Natural killer cell (primary cell): ENCODE measurements around the gene LRPAP1. TPM values are rescaled to one million over a fixed set of nuclear protein-coding genes. Genes with fewer than 3 reads are reported as not detected.
"Not testable (repeated sequence)": the region's sequence is repeated elsewhere in the genome, so short reads cannot be mapped to it uniquely, and the experiment has no call there.

ENCODE experiments used
- ATAC-seq, 3 donors: fragments of 150-1000 bp in 2 of 3; fragments of 200-7000 bp in 1 of 3; cut with Tn5 transposase; 1 replicate in 1 of 3; 2 replicates in 2 of 3; pipeline ENCODE4 v1.10.0; 2021; ENCODE audit warnings: mild to moderate bottlenecking in 2 of 3, moderate library complexity in 2 of 3
- DNase-seq, 2 donors: peaks; one replicate each; pipeline versions ENCODE4 v3.0.0 to v3.0.0-alpha.2; 2013 to 2021; ENCODE audit warnings: mixed read lengths in 1 of 2
- H3K27ac ChIP-seq: one replicate; pipeline ENCODE4 v1.5.1; 2013; ENCODE audit warnings: mild to moderate bottlenecking, low read length
- H3K27me3 ChIP-seq: one replicate; pipeline ENCODE4 v1.6.1; 2013; ENCODE audit warnings: low read length; ENCODE audit not compliant: control insufficient read depth, insufficient read depth
- H3K36me3 ChIP-seq: one replicate; pipeline ENCODE4 v1.6.1; 2013; ENCODE audit warnings: low read length; ENCODE audit not compliant: control insufficient read depth, insufficient read depth
- H3K4me1 ChIP-seq: one replicate; pipeline ENCODE4 v1.6.1; 2013; ENCODE audit warnings: low read length; ENCODE audit not compliant: control insufficient read depth, insufficient read depth
- H3K4me3 ChIP-seq: one replicate; pipeline ENCODE4 v1.5.1; 2013; ENCODE audit warnings: low read length
- H3K9me3 ChIP-seq: one replicate; pipeline ENCODE4 v1.6.1; 2013; ENCODE audit warnings: low read length; ENCODE audit not compliant: control insufficient read depth, insufficient read depth
- H3K27ac Mint-ChIP-seq, 2 donors: one replicate each; pipeline ENCODE4 v1.8.0; 2022; ENCODE audit warnings: mild to moderate bottlenecking in 2 of 2, mixed read lengths in 2 of 2, moderate library complexity in 1 of 2
- H3K27me3 Mint-ChIP-seq, 2 donors: one replicate each; pipeline ENCODE4 v1.8.0; 2022; ENCODE audit warnings: low read depth in 2 of 2, mixed read lengths in 2 of 2
- H3K36me3 Mint-ChIP-seq: one replicate; pipeline ENCODE4 v1.8.0; 2022; ENCODE audit warnings: mixed read lengths
- H3K4me1 Mint-ChIP-seq, 2 donors: one replicate each; pipeline ENCODE4 v1.8.0; 2022; ENCODE audit warnings: mixed read lengths in 2 of 2
- H3K4me3 Mint-ChIP-seq: one replicate; pipeline ENCODE4 v1.8.0; 2022; ENCODE audit warnings: mild to moderate bottlenecking, moderate library complexity, mixed read lengths
- H3K9me3 Mint-ChIP-seq, 2 donors: one replicate each; pipeline ENCODE4 v1.8.0; 2022; ENCODE audit warnings: mixed read lengths in 2 of 2
- WGBS: methylation state at CpG from one replicate; pipeline ENCODE4 v1.1.7; 2013; ENCODE audit warnings: missing lambda C conversion rate; ENCODE audit not compliant: insufficient coverage; 5-methylcytosine and 5-hydroxymethylcytosine counted together
- intact Hi-C: fragments of 100-400 bp; cut with micrococcal nuclease; formaldehyde crosslinking; loops from one replicate; pipeline ENCODE4 v1.14.2; 2022
- total RNA-seq, 4 donors: library from RNA; stranded (reverse); fragments of 120-200 nt in 1 of 4; gene quantifications; one replicate each; pipeline versions ENCODE4 v1.2.3 to v1.2.4, GENCODE V29; 2013 to 2022

Gene LRPAP1
- total RNA-seq, 3 donors from 2014 or later (not counting 1 experiment from before 2014, with no cell fraction given) = 85.4 to 93.4 (median 87.3) TPM

DNA sequence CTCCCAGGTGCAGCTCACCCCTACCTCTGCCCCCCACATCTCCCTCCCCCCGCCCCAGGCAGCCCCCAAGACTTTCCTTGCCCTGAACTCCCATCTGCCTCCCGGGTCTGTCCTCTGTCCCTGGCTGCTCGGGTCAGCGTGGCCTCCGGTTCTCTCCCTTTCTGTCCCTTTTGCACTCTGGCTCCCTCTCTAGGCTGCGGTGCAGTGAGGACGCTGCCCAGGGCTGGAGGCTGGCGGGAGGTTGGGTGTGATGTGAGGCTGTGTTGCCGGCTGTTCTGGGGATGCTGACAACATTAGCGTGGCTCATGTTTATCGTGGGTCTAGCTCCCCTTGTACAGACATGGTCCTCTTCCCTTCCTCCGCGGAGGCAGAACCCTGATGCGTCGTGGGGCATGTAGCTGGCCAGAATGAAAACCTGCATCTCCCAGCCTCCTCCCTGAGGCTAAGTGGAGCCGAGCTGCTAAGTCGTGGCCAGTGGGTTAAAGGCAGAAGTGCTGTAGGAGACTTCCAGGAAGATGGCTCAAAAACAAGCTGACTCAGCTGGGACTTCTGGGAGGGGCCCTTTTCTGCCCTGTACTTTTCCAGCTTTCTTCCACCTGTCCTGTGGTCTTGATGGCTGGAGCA lies 24.1 kb upstream of the LRPAP1 start:
- DNase-seq, H3K4me3 Mint-ChIP-seq, H3K27ac Mint-ChIP-seq, H3K27ac ChIP-seq, H3K4me1 Mint-ChIP-seq, H3K36me3 ChIP-seq, H3K27me3 Mint-ChIP-seq, intact Hi-C loops, H3K4me3 ChIP-seq, ATAC-seq, H3K4me1 ChIP-seq, H3K36me3 Mint-ChIP-seq, H3K27me3 ChIP-seq, H3K9me3 ChIP-seq, H3K9me3 Mint-ChIP-seq: not testable (repeated sequence)
- WGBS = 81% methylated on average over 12 of the region's 17 CpGs

DNA sequence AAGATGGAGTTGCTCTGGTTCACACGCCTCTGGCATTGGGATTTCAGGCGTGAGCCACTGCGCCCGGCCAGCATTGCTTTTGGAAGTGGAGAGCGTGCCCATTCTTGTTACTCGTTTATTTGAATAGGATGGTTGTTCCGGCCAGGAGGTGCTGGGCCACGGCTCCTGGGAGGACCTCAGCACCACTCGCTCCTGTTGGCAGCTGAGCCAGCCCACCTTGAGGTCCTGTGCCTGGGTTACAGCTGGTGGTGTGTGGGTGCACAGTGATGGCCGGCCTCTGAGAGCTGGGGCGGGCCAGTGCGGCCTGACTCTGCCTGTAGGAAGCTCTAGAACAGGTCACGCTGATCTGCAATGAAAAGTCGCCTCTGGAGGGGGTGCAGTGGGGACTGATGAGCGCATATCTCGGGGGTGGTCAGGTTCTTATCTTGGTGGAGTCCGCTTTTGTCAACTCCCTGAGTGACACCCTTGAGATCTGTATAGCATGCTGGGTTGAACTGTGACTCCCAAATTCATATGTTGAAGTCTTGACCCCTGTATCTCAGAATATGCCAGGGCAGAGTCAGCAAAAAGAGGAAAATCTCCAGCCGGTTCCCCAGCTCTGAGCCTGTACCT lies 23.3 kb upstream of the LRPAP1 start:
- H3K4me1 Mint-ChIP-seq, H3K27ac Mint-ChIP-seq, intact Hi-C loops, H3K4me3 Mint-ChIP-seq, H3K27me3 Mint-ChIP-seq, H3K9me3 Mint-ChIP-seq, H3K27me3 ChIP-seq, ATAC-seq, H3K36me3 Mint-ChIP-seq, H3K9me3 ChIP-seq, DNase-seq, H3K27ac ChIP-seq, H3K36me3 ChIP-seq, H3K4me3 ChIP-seq, H3K4me1 ChIP-seq: not testable (repeated sequence)
- 84% methylated on average over 18 of the region's 18 CpGs for WGBS

DNA sequence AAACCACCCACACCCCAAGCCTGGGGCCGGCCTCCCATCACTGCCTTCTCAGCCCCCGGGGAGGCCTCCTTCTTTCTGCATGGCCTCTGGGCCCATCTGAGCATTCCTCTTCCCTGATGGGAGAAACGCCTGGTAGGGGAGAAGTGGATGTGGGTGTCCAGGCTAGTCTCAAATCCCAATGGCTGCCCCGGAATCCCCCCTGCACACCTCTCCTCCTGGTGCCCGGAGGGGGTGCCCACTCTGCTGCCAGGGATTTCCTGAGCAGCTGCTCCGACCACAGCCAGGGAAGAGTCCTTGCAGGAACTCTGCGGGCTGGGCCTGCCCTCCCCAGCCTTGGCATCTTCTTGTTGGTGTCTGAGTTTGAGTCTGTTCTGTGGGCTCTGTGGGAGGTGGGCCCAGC lies 19.1 kb upstream of the LRPAP1 start:
- no CpG with 5 or more reads among the region's 7 CpGs for WGBS
- H3K4me3 Mint-ChIP-seq, H3K9me3 ChIP-seq, H3K4me1 Mint-ChIP-seq, H3K27me3 Mint-ChIP-seq, H3K27ac Mint-ChIP-seq, H3K36me3 Mint-ChIP-seq, H3K4me3 ChIP-seq, H3K27me3 ChIP-seq, intact Hi-C loops, H3K4me1 ChIP-seq, ATAC-seq, H3K27ac ChIP-seq, DNase-seq, H3K9me3 Mint-ChIP-seq, H3K36me3 ChIP-seq: not testable (repeated sequence)

DNA sequence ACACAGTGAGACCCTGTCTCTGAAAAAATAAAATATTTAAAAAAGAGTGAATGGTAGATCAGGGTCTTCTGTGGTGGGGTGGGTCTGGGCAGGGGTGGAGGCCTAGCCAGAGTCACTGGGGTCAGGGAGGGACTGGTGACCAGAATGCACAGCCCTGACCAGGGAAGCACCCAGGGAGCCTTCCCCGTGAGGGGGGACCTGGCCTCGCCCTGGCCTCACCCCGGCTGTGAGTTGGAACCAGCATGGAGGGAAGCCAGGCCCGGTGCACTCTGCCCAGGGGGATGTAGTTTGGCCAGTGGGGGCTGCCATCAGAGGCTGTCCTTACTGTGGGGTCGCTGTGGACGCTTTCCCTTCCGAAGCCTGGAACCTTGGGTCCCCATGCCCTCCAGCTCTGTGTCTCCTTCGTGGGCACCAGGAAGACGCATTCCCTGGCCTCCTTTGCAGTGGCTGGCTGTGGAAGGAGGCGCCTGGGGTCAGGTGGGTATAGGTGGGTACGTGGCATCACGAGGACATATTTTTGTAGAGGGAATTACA lies 18.6 kb upstream of the LRPAP1 start:
- intact Hi-C loops, H3K27me3 Mint-ChIP-seq, H3K4me3 ChIP-seq, H3K9me3 Mint-ChIP-seq, H3K36me3 Mint-ChIP-seq, H3K4me3 Mint-ChIP-seq, H3K4me1 Mint-ChIP-seq, DNase-seq, H3K36me3 ChIP-seq, ATAC-seq, H3K27ac ChIP-seq, H3K27me3 ChIP-seq, H3K9me3 ChIP-seq, H3K27ac Mint-ChIP-seq, H3K4me1 ChIP-seq: not testable (repeated sequence)
- 90% methylated on average over 9 of the region's 12 CpGs for WGBS

DNA sequence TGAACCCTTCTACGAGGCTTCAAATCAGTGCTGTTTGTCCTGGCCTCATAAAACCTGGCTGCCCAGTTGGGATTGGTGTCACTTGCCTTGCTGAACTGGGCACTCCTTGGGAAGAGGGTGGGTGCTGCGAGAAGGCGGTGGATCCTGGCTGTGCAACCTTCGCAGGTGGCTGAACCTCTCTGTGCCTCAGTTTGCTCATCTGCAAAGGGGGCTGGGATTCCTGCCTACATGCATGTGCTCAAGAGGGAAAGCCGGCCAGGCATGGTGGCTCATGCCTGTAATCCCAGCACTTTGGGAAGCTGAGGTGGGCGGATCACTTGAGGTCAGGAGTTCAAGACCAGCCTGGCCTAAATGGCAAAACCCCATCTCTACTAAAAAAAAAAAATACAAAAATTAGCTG lies 17.8 kb upstream of the LRPAP1 start:
- H3K4me1 ChIP-seq, H3K27ac ChIP-seq, H3K4me3 Mint-ChIP-seq, H3K4me3 ChIP-seq, ATAC-seq, DNase-seq, H3K27me3 ChIP-seq, H3K9me3 Mint-ChIP-seq, intact Hi-C loops, H3K9me3 ChIP-seq, H3K27ac Mint-ChIP-seq, H3K4me1 Mint-ChIP-seq, H3K36me3 ChIP-seq, H3K36me3 Mint-ChIP-seq, H3K27me3 Mint-ChIP-seq: not testable (repeated sequence)
- whole genome bisulfite sequencing = 100% methylated on average over 3 of the region's 6 CpGs

DNA sequence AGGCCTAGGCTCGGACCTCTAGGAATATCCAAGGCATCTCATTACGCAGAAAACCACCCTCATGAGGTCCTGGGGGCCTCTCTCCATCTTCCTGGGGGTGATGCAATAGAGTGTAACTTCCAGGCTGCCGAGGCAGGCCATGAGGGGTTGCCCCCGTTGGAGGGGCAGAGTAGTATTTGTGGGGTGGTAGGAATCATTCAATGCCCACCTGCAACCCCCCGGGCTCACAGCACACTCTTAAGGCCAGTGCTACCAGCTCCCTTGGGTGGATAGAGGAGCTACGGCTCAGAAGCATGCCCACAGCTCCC lies 17.4 kb upstream of the LRPAP1 start:
- ATAC-seq, H3K9me3 ChIP-seq, H3K27ac ChIP-seq, DNase-seq, intact Hi-C loops, H3K27me3 Mint-ChIP-seq, H3K4me1 ChIP-seq, H3K27me3 ChIP-seq, H3K9me3 Mint-ChIP-seq, H3K27ac Mint-ChIP-seq, H3K4me3 ChIP-seq, H3K4me1 Mint-ChIP-seq, H3K36me3 ChIP-seq, H3K36me3 Mint-ChIP-seq, H3K4me3 Mint-ChIP-seq: not testable (repeated sequence)
- WGBS = 100% methylated on average over 1 of the region's 6 CpGs

DNA sequence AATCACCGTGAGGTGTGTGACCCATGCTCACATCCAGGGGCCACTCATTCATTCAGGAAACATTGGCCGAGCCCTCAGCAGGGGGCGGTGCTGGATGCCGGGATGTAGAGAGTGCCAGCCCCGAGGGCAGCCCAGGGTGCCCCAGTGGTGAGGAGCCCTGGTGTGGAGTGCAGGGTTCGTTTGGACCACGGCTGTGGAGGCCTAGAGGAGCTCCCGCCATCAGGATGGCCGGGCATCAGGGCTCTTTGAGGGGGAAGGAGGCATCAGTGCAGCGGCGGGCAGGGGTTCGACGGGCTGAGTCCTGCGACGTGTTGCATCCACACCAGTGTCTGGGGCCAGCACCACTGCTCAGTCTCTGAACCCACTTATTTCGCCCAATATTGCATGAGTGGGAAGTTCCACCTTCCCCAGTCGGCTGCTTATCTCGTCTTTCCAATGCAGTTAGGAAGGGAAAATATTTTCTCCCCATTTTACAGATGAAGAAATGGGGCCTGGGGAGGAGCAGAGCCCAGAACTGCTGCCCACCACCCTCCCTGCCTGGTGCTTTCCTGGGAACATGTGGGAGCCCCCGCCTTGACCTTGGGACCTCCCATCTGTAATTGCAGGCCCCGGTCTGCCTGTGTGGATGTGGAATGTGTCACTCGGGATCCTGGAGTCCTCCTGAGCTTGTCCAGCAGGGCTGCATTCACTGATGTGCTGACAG lies 16.9 kb upstream of the LRPAP1 start:
- H3K4me3 ChIP-seq, DNase-seq, H3K4me3 Mint-ChIP-seq, H3K27ac Mint-ChIP-seq, H3K27me3 Mint-ChIP-seq, H3K27me3 ChIP-seq, H3K36me3 ChIP-seq, H3K9me3 ChIP-seq, ATAC-seq, H3K4me1 ChIP-seq, intact Hi-C loops, H3K36me3 Mint-ChIP-seq, H3K27ac ChIP-seq, H3K4me1 Mint-ChIP-seq, H3K9me3 Mint-ChIP-seq: not testable (repeated sequence)
- WGBS = 84% methylated on average over 11 of the region's 21 CpGs

DNA sequence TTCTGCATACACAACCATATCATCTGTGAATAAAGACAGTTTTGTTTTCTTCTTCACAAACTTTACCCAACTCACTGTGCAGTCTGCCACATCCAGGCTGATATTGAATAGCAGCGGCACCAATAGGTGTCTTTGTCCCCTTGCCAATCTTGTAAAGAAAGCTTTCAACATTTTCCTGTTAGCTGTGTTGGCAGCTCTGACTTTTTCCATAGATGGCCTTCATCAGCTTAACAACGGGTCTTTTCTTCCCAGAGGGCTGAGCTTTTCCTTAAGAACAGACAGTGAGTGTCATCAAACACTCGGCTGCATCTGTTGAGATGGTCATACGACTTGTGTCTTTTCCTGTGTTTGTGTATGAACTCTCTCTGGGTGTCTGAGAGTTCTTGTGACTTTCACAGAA lies 14.5 kb upstream of the LRPAP1 start:
- not testable (repeated sequence) for ATAC-seq

More for the DNA sequence above, 14.5 kb upstream of the LRPAP1 start:
- H3K4me1 Mint-ChIP-seq, H3K36me3 ChIP-seq, intact Hi-C loops, H3K27ac ChIP-seq, H3K4me1 ChIP-seq, H3K27ac Mint-ChIP-seq, H3K36me3 Mint-ChIP-seq, DNase-seq, H3K9me3 ChIP-seq, H3K27me3 Mint-ChIP-seq, H3K27me3 ChIP-seq, H3K9me3 Mint-ChIP-seq, H3K4me3 Mint-ChIP-seq, H3K4me3 ChIP-seq: not testable (repeated sequence)
- WGBS = 59% methylated on average over 4 of the region's 4 CpGs
